Measurements from ENCODE around the gene ATE1.

Gene ATE1

DNA sequence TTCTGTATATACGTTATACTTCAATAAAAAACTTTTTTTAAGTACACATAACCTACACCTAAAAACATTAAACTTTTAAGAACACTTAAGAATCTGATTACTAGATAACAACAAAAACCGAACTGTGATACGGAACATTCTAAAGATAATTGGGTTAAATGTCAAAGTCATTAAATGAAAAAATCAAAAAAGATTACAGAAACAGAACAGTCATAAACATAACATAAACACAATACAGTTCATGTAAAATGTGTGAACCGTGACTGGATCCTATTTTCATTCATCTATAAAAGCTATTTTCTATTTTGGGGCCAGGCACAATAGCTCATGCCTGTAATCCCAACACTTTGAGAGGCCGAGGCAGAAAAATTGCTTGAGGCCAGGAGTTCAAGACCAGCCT lies 38.6 kb downstream of the ATE1 start:
- Histone ChIP-seq H3K36me3 (ENCODE audit: control insufficient read depth, insufficient read depth, low read length) (no peaks in the 10 kb centered on the region), H3K9ac (ENCODE audit: low read length) (no peak overlapping the region), H3K27ac (ENCODE audit: low read depth, low read length) (no peak overlapping the region), H3K27me3 (ENCODE audit: control insufficient read depth, insufficient read depth, low read length) (no peaks in the 10 kb centered on the region), H3K4me1 (ENCODE audit: control insufficient read depth, insufficient read depth, low read length) (no peaks in the 10 kb centered on the region), H3K4me3 (ENCODE audit: low read length) (no peak overlapping the region)

DNA sequence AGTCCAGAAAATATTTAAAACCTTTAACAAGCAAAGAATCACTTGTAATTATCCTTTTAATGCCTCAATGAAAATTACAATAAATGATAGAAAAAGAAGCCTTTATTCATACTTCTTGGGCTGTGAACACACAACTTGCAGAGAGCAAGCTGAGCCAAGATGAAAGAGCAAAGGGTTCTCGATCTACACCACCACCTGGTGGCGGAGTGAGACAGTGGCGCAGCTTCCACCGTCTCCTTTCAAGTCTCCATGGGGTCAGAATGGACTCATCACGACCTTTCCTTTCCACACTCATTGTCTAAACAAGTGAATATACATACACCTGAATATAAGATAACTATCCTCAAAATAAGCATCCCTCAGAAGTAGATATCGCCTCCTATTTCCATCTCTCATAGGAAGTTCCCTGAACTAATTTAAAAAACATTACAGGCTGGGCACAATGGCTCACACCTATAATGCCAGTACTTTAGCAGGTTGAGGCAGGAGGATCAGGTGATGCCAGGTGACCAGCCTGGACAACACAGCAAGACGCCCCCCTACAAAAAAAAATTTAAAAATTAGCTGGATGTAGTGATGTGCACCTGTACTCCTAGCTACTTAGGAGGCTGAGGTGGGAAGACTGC lies 40.7 kb downstream of the ATE1 start:
- no peaks in the 10 kb centered on the region for H3K36me3 ChIP-seq (ENCODE audit: control insufficient read depth, insufficient read depth, low read length)
- no peaks in the 10 kb centered on the region for H3K4me1 ChIP-seq (ENCODE audit: control insufficient read depth, insufficient read depth, low read length)
- H3K9ac ChIP-seq (ENCODE audit: low read length): no peak overlapping the region
- no peak overlapping the region for H3K27ac ChIP-seq (ENCODE audit: low read depth, low read length)
- no peaks in the 10 kb centered on the region for H3K27me3 ChIP-seq (ENCODE audit: control insufficient read depth, insufficient read depth, low read length)
- H3K4me3 ChIP-seq (ENCODE audit: low read length): no peak overlapping the region

DNA sequence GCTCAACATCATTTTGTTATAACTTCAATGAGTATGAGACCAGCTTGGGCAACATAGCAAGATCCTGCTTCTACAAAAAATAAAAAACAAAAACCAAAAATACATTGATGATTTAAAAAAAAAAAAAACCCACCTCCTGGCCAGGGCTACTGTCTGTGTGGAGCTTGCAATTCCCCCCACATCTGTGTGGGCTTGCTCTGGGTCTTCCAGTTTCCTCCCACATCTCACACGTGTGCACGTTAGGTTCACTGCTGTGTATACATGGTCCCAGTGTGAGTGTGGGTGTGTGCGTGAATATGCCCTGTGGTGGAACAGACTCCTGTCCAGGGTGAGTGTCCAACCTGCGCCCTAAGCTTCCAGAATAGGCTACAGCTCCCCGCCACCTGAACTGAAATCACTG lies 41.6 kb downstream of the ATE1 start:
- H3K36me3 ChIP-seq (ENCODE audit: control insufficient read depth, insufficient read depth, low read length): no peaks in the 10 kb centered on the region
- no peak overlapping the region for H3K27ac ChIP-seq (ENCODE audit: low read depth, low read length)
- H3K9ac ChIP-seq (ENCODE audit: low read length): no peak overlapping the region
- H3K4me3 ChIP-seq (ENCODE audit: low read length): no peak overlapping the region
- no peaks in the 10 kb centered on the region for H3K4me1 ChIP-seq (ENCODE audit: control insufficient read depth, insufficient read depth, low read length)
- no peaks in the 10 kb centered on the region for H3K27me3 ChIP-seq (ENCODE audit: control insufficient read depth, insufficient read depth, low read length)

DNA sequence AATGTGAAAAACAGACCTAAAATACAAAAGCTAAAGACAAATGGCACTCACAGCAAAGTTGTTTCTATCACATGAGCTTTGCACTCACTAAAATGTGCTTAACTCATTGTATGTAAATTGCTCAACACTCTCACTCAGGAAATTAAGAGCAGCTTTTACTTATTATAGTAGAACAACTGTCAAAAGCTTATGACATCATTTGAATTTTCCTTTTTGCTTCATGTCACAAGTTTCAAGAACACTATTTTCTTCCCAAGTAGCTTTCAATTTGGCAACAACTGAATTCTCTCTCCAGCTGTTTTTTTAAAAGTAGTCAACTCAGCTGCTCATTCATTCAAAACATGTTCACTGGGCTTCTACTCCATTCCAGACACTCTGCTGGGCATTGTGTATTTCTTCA lies 46.9 kb downstream of the ATE1 start:
- H3K9ac ChIP-seq (ENCODE audit: low read length): no peak overlapping the region
- no peak overlapping the region for H3K4me3 ChIP-seq (ENCODE audit: low read length)
- no peaks in the 10 kb centered on the region for H3K27me3 ChIP-seq (ENCODE audit: control insufficient read depth, insufficient read depth, low read length)
- H3K4me1 ChIP-seq (ENCODE audit: control insufficient read depth, insufficient read depth, low read length): no peaks in the 10 kb centered on the region
- H3K27ac ChIP-seq (ENCODE audit: low read depth, low read length): no peak overlapping the region
- peaks cover 2% of the 10 kb centered on the region for H3K36me3 ChIP-seq (ENCODE audit: control insufficient read depth, insufficient read depth, low read length)

GRCh38 chr10:121879476-121879875 lies 48.4 kb downstream of the ATE1 start:
- no peak overlapping the region for H3K27ac ChIP-seq (ENCODE audit: low read depth, low read length)
- no peak overlapping the region for H3K9ac ChIP-seq (ENCODE audit: low read length)
- peaks cover 2% of the 10 kb centered on the region for H3K36me3 ChIP-seq (ENCODE audit: control insufficient read depth, insufficient read depth, low read length)
- no peaks in the 10 kb centered on the region for H3K27me3 ChIP-seq (ENCODE audit: control insufficient read depth, insufficient read depth, low read length)
- H3K4me3 ChIP-seq (ENCODE audit: low read length): no peak overlapping the region
- H3K4me1 ChIP-seq (ENCODE audit: control insufficient read depth, insufficient read depth, low read length): no peaks in the 10 kb centered on the region

DNA sequence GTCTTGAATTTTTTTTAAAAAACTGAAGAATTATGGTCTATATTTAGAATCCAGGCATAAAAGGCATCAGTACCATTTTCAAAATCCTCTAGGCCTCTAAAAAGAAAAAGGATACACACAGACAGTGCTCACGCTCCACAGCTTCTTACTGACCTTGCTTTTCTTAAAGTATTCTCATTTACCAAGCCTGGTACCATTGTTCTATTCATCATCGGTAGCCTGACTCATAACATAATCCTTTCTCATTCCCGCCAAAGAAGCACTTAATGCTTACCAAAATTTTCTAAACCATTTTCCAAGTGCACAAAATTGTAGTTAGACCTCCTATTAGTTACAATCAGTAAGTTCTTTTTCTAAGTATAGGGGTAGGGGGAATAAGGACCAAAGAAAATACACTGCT lies 54.6 kb downstream of the ATE1 start:
- Histone ChIP-seq H3K27ac (ENCODE audit: low read depth, low read length) (no peak overlapping the region), H3K36me3 (ENCODE audit: control insufficient read depth, insufficient read depth, low read length) (peaks cover 4% of the 10 kb centered on the region), H3K27me3 (ENCODE audit: control insufficient read depth, insufficient read depth, low read length) (no peaks in the 10 kb centered on the region), H3K4me1 (ENCODE audit: control insufficient read depth, insufficient read depth, low read length) (no peaks in the 10 kb centered on the region), H3K4me3 (ENCODE audit: low read length) (no peak overlapping the region), H3K9ac (ENCODE audit: low read length) (no peak overlapping the region)

GRCh38 chr10:121870413-121870812 lies 57.4 kb downstream of the ATE1 start:
- peaks cover 4% of the 10 kb centered on the region for H3K36me3 ChIP-seq (ENCODE audit: control insufficient read depth, insufficient read depth, low read length)
- H3K27ac ChIP-seq (ENCODE audit: low read depth, low read length): no peak overlapping the region
- H3K9ac ChIP-seq (ENCODE audit: low read length): no peak overlapping the region
- no peaks in the 10 kb centered on the region for H3K27me3 ChIP-seq (ENCODE audit: control insufficient read depth, insufficient read depth, low read length)
- no peaks in the 10 kb centered on the region for H3K4me1 ChIP-seq (ENCODE audit: control insufficient read depth, insufficient read depth, low read length)
- H3K4me3 ChIP-seq (ENCODE audit: low read length): no peak overlapping the region

GRCh38 chr10:121865554-121865953 lies 62.3 kb downstream of the ATE1 start:
- no peaks in the 10 kb centered on the region for H3K4me1 ChIP-seq (ENCODE audit: control insufficient read depth, insufficient read depth, low read length)
- no peak overlapping the region for H3K9ac ChIP-seq (ENCODE audit: low read length)
- H3K27me3 ChIP-seq (ENCODE audit: control insufficient read depth, insufficient read depth, low read length): no peaks in the 10 kb centered on the region
- H3K27ac ChIP-seq (ENCODE audit: low read depth, low read length): no peak overlapping the region
- no peak overlapping the region for H3K4me3 ChIP-seq (ENCODE audit: low read length)
- H3K36me3 ChIP-seq (ENCODE audit: control insufficient read depth, insufficient read depth, low read length): peaks cover 4% of the 10 kb centered on the region

GRCh38 chr10:121864653-121865052 lies 63.2 kb downstream of the ATE1 start:
- peaks cover 4% of the 10 kb centered on the region for H3K36me3 ChIP-seq (ENCODE audit: control insufficient read depth, insufficient read depth, low read length)
- H3K4me3 ChIP-seq (ENCODE audit: low read length): no peak overlapping the region
- no peaks in the 10 kb centered on the region for H3K27me3 ChIP-seq (ENCODE audit: control insufficient read depth, insufficient read depth, low read length)
- H3K9ac ChIP-seq (ENCODE audit: low read length): no peak overlapping the region
- H3K27ac ChIP-seq (ENCODE audit: low read depth, low read length): no peak overlapping the region
- no peaks in the 10 kb centered on the region for H3K4me1 ChIP-seq (ENCODE audit: control insufficient read depth, insufficient read depth, low read length)

DNA sequence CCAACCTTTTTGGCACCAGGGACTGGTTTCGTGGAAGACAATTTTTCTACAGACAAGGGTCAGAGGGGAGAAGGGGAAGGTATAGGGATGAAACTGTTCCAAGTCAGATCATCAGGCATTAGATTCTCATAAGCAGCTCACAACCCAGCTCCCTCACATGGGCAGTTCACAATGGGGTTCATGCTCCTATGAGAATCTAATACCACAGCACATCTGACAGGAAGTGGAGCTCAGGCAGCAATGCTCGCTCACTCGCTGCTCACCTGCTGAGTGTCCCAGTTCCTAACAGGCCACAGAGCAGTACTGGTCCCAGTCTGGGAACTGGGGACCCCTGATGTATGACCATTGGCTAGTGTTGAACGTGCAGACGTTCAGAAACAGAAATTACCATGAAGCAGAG lies 63.7 kb downstream of the ATE1 start:
- no peaks in the 10 kb centered on the region for H3K4me1 ChIP-seq (ENCODE audit: control insufficient read depth, insufficient read depth, low read length)
- no peaks in the 10 kb centered on the region for H3K27me3 ChIP-seq (ENCODE audit: control insufficient read depth, insufficient read depth, low read length)
- peaks cover 4% of the 10 kb centered on the region for H3K36me3 ChIP-seq (ENCODE audit: control insufficient read depth, insufficient read depth, low read length)
- H3K9ac ChIP-seq (ENCODE audit: low read length): no peak overlapping the region
- no peak overlapping the region for H3K27ac ChIP-seq (ENCODE audit: low read depth, low read length)
- no peak overlapping the region for H3K4me3 ChIP-seq (ENCODE audit: low read length)

- no peaks in the 10 kb centered on the region for H3K27me3 ChIP-seq (ENCODE audit: control insufficient read depth, insufficient read depth, low read length)
- H3K27ac ChIP-seq (ENCODE audit: low read depth, low read length): no peak overlapping the region
- no peak overlapping the region for H3K4me3 ChIP-seq (ENCODE audit: low read length)
- H3K9ac ChIP-seq (ENCODE audit: low read length): no peak overlapping the region
- no peaks in the 10 kb centered on the region for H3K36me3 ChIP-seq (ENCODE audit: control insufficient read depth, insufficient read depth, low read length)
- H3K4me1 ChIP-seq (ENCODE audit: control insufficient read depth, insufficient read depth, low read length): no peaks in the 10 kb centered on the region
These were observed 65.2 kb downstream of the ATE1 start for GRCh38 chr10:121862649-121863048.

GRCh38 chr10:121862042-121862441 lies 65.8 kb downstream of the ATE1 start:
- Histone ChIP-seq H3K27me3 (ENCODE audit: control insufficient read depth, insufficient read depth, low read length) (no peaks in the 10 kb centered on the region), H3K36me3 (ENCODE audit: control insufficient read depth, insufficient read depth, low read length) (no peaks in the 10 kb centered on the region), H3K4me3 (ENCODE audit: low read length) (no peak overlapping the region), H3K4me1 (ENCODE audit: control insufficient read depth, insufficient read depth, low read length) (no peaks in the 10 kb centered on the region), H3K9ac (ENCODE audit: low read length) (no peak overlapping the region), H3K27ac (ENCODE audit: low read depth, low read length) (no peak overlapping the region)

DNA sequence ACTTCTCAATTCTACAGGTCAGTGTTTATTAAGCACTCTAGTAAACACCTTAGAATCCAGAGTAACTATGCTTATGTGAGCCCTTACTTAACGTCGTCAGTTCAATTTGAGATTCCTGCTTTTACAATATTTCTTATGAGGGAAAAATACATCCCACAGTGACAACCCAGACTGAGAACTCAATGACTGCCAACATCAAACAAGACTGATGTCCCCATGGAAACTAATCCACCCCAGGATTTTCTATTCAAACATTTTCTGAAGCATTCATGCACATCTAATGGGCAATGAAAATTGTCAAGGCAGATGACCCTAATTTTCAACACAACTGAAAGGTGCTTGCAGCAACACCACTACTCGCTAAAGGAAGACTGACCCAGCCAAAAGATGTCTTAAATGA lies 67.0 kb downstream of the ATE1 start:
- H3K4me1 ChIP-seq (ENCODE audit: control insufficient read depth, insufficient read depth, low read length): no peaks in the 10 kb centered on the region
- no peak overlapping the region for H3K27ac ChIP-seq (ENCODE audit: low read depth, low read length)
- no peak overlapping the region for H3K4me3 ChIP-seq (ENCODE audit: low read length)
- H3K9ac ChIP-seq (ENCODE audit: low read length): no peak overlapping the region
- no peaks in the 10 kb centered on the region for H3K36me3 ChIP-seq (ENCODE audit: control insufficient read depth, insufficient read depth, low read length)
- H3K27me3 ChIP-seq (ENCODE audit: control insufficient read depth, insufficient read depth, low read length): no peaks in the 10 kb centered on the region

Measured in rectal smooth muscle tissue (tissue), 1 donor.